Transverse colon (tissue), 4 donors: ENCODE measurements around the gene TBX18.

Experiments
- EP300 ChIP-seq: sonication (generic); formaldehyde crosslinking; IDR thresholded peaks from one replicate; pipeline ENCODE4 v1.6.1; 2017; ENCODE audit warnings: antibody characterized with exemption, low read depth
- POLR2AphosphoS5 ChIP-seq, 3 donors: sonication (generic); formaldehyde crosslinking; IDR thresholded peaks; one replicate each; pipeline ENCODE4 v1.6.1; 2016; ENCODE audit warnings: antibody characterized with exemption in 3 of 3
- TF ChIP-seq, protein P1 (sequence below), 5 experiments: fragments of 200-600 bp in 3 of 5; fragments of 450-650 bp in 2 of 5; sonication (generic) in 3 of 5; IDR thresholded peaks; 1 replicate in 2 of 5; 2 replicates in 3 of 5; pipeline ENCODE4 v1.5.1; 2016 to 2017; ENCODE audit warnings: antibody characterized with exemption in 5 of 5, inconsistent platforms in 3 of 5, mild to moderate bottlenecking in 2 of 5, moderate library complexity in 1 of 5

- TF ChIP-seq, protein P1, sequence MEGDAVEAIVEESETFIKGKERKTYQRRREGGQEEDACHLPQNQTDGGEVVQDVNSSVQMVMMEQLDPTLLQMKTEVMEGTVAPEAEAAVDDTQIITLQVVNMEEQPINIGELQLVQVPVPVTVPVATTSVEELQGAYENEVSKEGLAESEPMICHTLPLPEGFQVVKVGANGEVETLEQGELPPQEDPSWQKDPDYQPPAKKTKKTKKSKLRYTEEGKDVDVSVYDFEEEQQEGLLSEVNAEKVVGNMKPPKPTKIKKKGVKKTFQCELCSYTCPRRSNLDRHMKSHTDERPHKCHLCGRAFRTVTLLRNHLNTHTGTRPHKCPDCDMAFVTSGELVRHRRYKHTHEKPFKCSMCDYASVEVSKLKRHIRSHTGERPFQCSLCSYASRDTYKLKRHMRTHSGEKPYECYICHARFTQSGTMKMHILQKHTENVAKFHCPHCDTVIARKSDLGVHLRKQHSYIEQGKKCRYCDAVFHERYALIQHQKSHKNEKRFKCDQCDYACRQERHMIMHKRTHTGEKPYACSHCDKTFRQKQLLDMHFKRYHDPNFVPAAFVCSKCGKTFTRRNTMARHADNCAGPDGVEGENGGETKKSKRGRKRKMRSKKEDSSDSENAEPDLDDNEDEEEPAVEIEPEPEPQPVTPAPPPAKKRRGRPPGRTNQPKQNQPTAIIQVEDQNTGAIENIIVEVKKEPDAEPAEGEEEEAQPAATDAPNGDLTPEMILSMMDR (IDR thresholded peaks at IDR 0.05) = no peak
- TF ChIP-seq EP300 (no peak), POLR2AphosphoS5 (IDR thresholded peaks at IDR 0.05) (no peak)
Measured at GRCh38 chr6:84777888-84778287, 13.5 kb upstream of the TBX18 start.
